ENCODE measurements around the gene ADAM19. TPM values are rescaled to one million over a fixed set of nuclear protein-coding genes. Genes with fewer than 3 reads are reported as not detected.

Gene ADAM19
- total and polyA plus RNA-seq, 2 experiments from 2014 or later, result 6.0 to 8.6 TPM

- WGBS (ENCODE audit: low lambda C conversion rate, missing lambda C conversion rate), result 68% methylated on average over 9 of the region's 9 CpGs
- Histone ChIP-seq H3K4me1 (ENCODE audit: insufficient read depth) (peaks cover 7% of the 10 kb centered on the region), H3K79me2 (no peaks in the 10 kb centered on the region), H3K4me2 (no peak overlapping the region), H3K36me3 (replicated peaks; ENCODE audit: insufficient read depth, low read depth) (no peaks in the 10 kb centered on the region), H3K9me2 (replicated peaks; ENCODE audit: insufficient read depth) (no peaks in the 10 kb centered on the region), H3K9me3 (ENCODE audit: low read depth) (no peaks in the 10 kb centered on the region), H4K20me1 (ENCODE audit: insufficient read depth, poor library complexity, severe bottlenecking) (no peaks in the 10 kb centered on the region), H3K27ac (no peak overlapping the region), H2AFZ (no peak overlapping the region), H3K4me3 (no peak overlapping the region), H3K27me3 (peaks cover 34% of the 10 kb centered on the region)
- TF ChIP-seq CTCF (IDR thresholded peaks at IDR 0.05; ENCODE audit: poor library complexity) (no peak), EZH2phosphoT487 (IDR thresholded peaks at IDR 0.05; ENCODE audit: low read depth, severe bottlenecking, unreplicated experiment) (no peak), EZH2 (IDR thresholded peaks at IDR 0.05; ENCODE audit: borderline replicate concordance) (no peak)
- no peak for DNase-seq (ENCODE audit: low spot score)
These were observed 111.7 kb downstream of the ADAM19 start for GRCh38 chr5:157463621-157464518.

- Histone ChIP-seq H3K4me2 (no peak overlapping the region), H3K4me3 (no peak overlapping the region), H3K9me2 (replicated peaks; ENCODE audit: insufficient read depth) (no peaks in the 10 kb centered on the region), H2AFZ (no peak overlapping the region), H4K20me1 (ENCODE audit: insufficient read depth, poor library complexity, severe bottlenecking) (no peaks in the 10 kb centered on the region), H3K79me2 (no peaks in the 10 kb centered on the region), H3K27me3 (peaks cover 39% of the 10 kb centered on the region), H3K9me3 (ENCODE audit: low read depth) (no peaks in the 10 kb centered on the region), H3K36me3 (replicated peaks; ENCODE audit: insufficient read depth, low read depth) (no peaks in the 10 kb centered on the region), H3K27ac (no peak overlapping the region), H3K4me1 (ENCODE audit: insufficient read depth) (peaks cover 7% of the 10 kb centered on the region)
- no peak for TF ChIP-seq EZH2 (IDR thresholded peaks at IDR 0.05; ENCODE audit: borderline replicate concordance)
- no peak for TF ChIP-seq EZH2phosphoT487 (IDR thresholded peaks at IDR 0.05; ENCODE audit: low read depth, severe bottlenecking, unreplicated experiment)
- no peak for TF ChIP-seq CTCF (IDR thresholded peaks at IDR 0.05; ENCODE audit: poor library complexity)
- WGBS (ENCODE audit: low lambda C conversion rate, missing lambda C conversion rate), result 92% methylated on average over 8 of the region's 8 CpGs
- no peak for DNase-seq (ENCODE audit: low spot score)
These were observed 112.5 kb downstream of the ADAM19 start for GRCh38 chr5:157463081-157463480.

GRCh38 chr5:157460921-157461792, 114.4 kb downstream of the ADAM19 start:
- Histone ChIP-seq H2AFZ (no peak overlapping the region), H4K20me1 (ENCODE audit: insufficient read depth, poor library complexity, severe bottlenecking) (no peaks in the 10 kb centered on the region), H3K9me2 (replicated peaks; ENCODE audit: insufficient read depth) (no peaks in the 10 kb centered on the region), H3K4me3 (no peak overlapping the region), H3K79me2 (no peaks in the 10 kb centered on the region), H3K4me1 (ENCODE audit: insufficient read depth) (peaks cover 7% of the 10 kb centered on the region), H3K36me3 (replicated peaks; ENCODE audit: insufficient read depth, low read depth) (no peaks in the 10 kb centered on the region), H3K9me3 (ENCODE audit: low read depth) (no peaks in the 10 kb centered on the region), H3K4me2 (no peak overlapping the region), H3K27me3 (peaks cover 39% of the 10 kb centered on the region), H3K27ac (no peak overlapping the region)
- DNase-seq (ENCODE audit: low spot score), result no peak
- TF ChIP-seq EZH2 (IDR thresholded peaks at IDR 0.05; ENCODE audit: borderline replicate concordance) (no peak), CTCF (IDR thresholded peaks at IDR 0.05; ENCODE audit: poor library complexity) (no peak), EZH2phosphoT487 (IDR thresholded peaks at IDR 0.05; ENCODE audit: low read depth, severe bottlenecking, unreplicated experiment) (no peak)
- 92% methylated on average over 4 of the region's 4 CpGs for WGBS (ENCODE audit: low lambda C conversion rate, missing lambda C conversion rate)
